GM13976 (cell line): Measurements from ENCODE around the gene SLC39A13.
A peak's percentile ranks its signal among the peaks of the same experiment; 100 is the strongest.

ENCODE experiments used
- DNase-seq: peaks from one replicate; pipeline ENCODE4 v3.0.0; 2012; ENCODE audit warnings: low spot score
- in situ Hi-C: fragments of 300-500 bp; cut with MboI; formaldehyde crosslinking; loops from one replicate; pipeline ENCODE4 v1.12.0; 2022; ENCODE audit warnings: low sequenced_read_pairs, mixed read lengths, inconsistent platforms; ENCODE audit not compliant: unreplicated experiment
- TF ChIP-seq, protein P1 (sequence below): IDR thresholded peaks from 2 replicates; pipeline ENCODE4 v1.5.1; 2012; ENCODE audit warnings: borderline replicate concordance, mild to moderate bottlenecking; ENCODE audit not compliant: insufficient read depth; ENCODE audit errors: extremely low read depth, missing control alignments, control extremely low read depth

SLC39A13 gene

DNA sequence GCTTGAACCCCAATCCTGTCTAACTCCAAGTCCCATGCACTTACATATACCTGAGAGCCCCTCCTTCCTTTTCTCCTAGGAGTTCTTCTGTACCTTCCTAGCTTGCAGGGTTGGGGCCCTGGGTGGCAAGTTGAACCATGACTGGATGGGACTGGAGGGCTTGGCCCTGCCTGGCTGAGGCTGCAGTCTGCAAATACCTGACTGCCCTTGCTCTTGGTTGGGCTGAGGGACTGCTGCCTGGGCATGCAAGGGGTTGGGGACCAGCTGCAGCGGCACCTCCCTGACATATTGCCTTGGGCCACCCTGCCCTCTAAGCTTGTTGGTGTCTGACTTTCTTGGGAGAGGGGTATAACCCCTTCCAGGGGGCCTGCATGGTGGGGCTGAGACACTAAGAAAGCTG, 9.8 kb upstream of the SLC39A13 start:
- in situ Hi-C loops, result no loop called here
- no peak for DNase-seq
- TF ChIP-seq, protein P1, sequence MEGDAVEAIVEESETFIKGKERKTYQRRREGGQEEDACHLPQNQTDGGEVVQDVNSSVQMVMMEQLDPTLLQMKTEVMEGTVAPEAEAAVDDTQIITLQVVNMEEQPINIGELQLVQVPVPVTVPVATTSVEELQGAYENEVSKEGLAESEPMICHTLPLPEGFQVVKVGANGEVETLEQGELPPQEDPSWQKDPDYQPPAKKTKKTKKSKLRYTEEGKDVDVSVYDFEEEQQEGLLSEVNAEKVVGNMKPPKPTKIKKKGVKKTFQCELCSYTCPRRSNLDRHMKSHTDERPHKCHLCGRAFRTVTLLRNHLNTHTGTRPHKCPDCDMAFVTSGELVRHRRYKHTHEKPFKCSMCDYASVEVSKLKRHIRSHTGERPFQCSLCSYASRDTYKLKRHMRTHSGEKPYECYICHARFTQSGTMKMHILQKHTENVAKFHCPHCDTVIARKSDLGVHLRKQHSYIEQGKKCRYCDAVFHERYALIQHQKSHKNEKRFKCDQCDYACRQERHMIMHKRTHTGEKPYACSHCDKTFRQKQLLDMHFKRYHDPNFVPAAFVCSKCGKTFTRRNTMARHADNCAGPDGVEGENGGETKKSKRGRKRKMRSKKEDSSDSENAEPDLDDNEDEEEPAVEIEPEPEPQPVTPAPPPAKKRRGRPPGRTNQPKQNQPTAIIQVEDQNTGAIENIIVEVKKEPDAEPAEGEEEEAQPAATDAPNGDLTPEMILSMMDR, result no peak

DNA sequence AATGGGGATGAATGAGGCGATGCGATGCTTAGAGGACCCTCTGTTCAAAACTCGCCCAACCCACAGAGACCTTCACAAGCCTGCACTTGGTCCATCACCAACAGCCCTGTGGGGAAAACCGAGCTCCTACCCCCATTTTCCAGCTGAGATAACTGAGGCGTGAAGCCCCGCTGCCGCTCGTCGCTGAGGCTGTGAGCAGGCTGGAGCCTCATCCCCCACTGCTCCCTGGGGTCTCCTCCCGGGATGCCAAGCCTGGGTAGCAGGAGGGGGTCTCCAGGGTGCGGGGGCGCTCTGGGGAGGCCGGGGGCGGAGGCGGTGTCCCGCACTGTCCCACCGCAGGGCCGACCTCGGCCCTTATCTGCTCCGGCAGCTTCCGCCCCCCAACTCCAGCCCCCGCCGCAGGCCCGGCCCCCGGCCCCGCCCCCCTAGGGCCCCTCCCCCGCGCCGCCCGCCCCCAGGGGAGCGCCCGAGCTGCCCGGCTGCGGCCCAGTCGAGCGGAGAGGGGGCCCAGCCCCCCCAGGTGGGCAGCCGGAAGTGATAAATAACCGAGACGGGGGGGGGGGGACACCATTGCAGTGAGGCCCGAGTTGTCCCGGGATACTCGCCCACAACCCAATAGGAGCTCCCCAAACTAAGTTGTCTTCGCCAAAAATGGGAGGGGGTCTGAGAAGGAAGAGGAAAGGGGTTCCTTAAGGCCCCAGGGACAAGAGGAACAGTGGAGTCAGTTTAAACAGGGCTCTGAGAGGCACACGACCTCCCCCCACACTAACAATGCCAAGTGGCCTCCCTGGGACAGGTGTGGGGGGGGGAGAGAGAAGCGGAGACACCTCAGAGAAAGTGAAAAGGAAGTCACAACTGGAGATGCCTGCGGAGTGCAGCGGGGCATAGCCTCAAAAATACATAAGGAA, 8.3 kb upstream of the SLC39A13 start:
- peak; percentile 82 for DNase-seq
- in situ Hi-C loops, result no loop called here
- TF ChIP-seq, protein P1, result no peak

DNA sequence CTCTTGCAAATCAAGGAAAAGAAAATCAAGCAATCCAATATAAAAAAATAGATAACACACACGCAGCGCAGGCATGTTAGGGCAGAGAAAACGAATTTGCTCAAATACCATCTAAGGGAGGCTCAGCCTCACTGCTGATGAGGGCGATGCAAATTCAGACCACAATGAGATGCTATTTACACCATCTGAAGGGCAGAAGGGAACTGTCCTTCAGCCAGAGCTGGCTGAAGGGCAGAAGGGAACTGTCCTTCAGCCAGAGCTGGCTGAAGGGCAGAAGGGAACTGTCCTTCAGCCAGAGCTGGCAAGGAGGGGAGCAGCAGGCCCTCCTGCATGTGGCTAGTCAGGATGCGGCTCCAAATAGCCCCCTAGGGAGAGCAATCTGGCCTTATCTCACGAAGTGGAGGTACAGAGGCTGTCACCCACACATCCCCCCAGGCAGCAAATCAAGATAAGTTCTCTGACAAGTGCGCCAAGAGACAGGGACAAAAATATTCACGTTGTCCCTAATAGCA, 7.6 kb upstream of the SLC39A13 start:
- TF ChIP-seq, protein P1, result no peak
- DNase-seq, result no peak
- in situ Hi-C loops, result no loop called here

DNA sequence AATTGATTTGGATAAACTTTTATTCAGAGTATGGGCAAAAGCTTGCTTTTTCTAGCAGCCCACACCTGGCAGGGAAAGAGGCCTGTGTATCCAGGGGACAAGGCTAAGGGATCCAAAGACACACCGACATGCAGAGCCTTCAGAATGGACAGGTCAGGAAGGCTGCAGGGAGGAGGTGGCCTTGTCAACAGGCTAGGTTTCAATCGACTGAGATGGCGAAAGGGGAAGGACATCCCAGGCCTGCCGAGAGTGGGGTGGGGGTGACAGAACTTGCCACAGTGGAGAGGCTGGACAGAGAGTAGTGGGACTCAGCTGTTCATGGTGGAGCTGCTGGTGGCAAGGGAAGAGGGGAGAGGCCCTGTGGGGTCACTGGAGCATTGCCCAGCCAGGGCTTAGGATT, 5.3 kb upstream of the SLC39A13 start:
- TF ChIP-seq, protein P1, result no peak
- in situ Hi-C loops, result no loop called here

DNA sequence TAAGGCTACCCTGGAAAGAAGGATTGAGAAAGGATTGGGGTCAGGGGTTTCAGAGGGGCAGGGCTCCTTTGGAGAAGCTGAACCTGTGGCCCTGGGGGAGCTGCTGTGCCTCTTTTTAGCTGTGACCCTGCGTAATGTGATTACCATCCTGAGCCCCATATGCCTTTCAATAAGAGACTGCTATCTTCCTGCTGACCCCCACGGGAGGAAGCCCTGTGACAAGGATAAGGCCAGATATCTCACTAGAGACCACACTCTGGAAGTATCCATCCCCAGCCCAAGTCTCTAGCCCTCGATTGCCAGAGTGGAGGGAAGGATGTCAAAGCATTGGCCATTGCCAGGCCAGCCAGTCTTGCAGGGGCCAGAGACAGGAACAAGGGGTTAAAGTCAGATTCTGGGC, 4.8 kb upstream of the SLC39A13 start:
- TF ChIP-seq, protein P1, result no peak
- no peak for DNase-seq
- in situ Hi-C loops, result no loop called here

More for the DNA sequence above, 5.3 kb upstream of the SLC39A13 start:
- DNase-seq, result no peak

DNA sequence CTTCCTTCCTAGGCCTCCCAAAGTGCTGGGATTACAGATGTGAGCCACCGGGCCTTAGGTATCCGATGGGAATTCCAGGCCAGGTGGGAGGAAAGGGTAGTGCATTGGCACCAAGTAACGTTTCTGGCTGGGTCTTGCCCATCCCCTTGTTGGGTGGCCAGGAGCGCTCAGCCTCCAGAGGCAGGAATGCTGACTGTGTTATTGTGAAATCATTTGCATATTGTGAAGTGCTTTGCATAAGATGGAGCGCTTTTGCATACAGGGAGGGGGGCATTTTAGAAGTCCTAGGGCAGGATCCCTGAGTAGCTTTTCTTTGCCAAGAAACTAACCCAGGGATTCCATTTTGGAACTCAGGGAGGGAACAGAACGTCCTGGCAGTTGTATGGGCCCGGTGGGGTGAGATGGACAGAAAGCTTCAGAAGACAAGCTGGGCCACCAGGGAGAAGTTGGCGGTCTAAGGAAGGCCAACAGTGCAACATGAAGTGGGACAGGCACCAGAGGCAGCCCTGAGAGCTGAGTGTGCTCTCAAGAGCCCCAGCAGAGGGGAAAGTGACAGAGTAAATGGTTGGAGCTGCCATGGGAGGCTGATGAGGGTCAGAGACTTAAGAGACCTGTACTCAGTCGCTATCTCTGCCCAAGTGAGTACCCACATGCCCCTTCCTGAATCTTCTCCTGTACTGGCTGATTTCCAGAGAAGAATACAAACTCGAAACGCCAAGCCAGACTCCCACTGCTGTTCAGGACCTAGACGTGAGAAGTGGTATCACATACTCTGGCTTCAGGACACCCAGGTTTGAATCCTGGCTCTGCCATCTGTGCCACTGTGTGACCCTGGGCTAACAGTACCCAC, 1.3 kb upstream of the SLC39A13 start:
- in situ Hi-C loops, result no loop called here
- no peak for DNase-seq
- TF ChIP-seq, protein P1, result no peak
